ENCODE results near the gene BHLHA9.

BHLHA9 gene

GRCh38 chr17:1299552-1300370 lies 29.5 kb downstream of the BHLHA9 start:
- Histone ChIP-seq H3K9me2 (replicated peaks; ENCODE audit: low read depth, low read length) (no peaks in the 10 kb centered on the region), H4K20me1 (ENCODE audit: insufficient read depth, low read length, poor library complexity, severe bottlenecking) (no peaks in the 10 kb centered on the region)

GRCh38 chr17:1300371-1300905 lies 30.2 kb downstream of the BHLHA9 start:
- Histone ChIP-seq H3K9me3 (ENCODE audit: insufficient read depth, low read depth, low read length) (no peaks in the 10 kb centered on the region), H3K9ac (ENCODE audit: low read depth, low read length, poor library complexity, severe bottlenecking) (no peak overlapping the region), H3K4me3 (ENCODE audit: low read length, poor library complexity, severe bottlenecking) (no peak overlapping the region), H3K9me2 (replicated peaks; ENCODE audit: low read depth, low read length) (no peaks in the 10 kb centered on the region), H3K4me2 (ENCODE audit: low read depth, low read length, poor library complexity, severe bottlenecking) (no peak overlapping the region), H3K79me2 (ENCODE audit: insufficient read depth, low read length) (no peaks in the 10 kb centered on the region), H2AFZ (ENCODE audit: low read length) (no peak overlapping the region), H4K20me1 (ENCODE audit: insufficient read depth, low read length, poor library complexity, severe bottlenecking) (no peaks in the 10 kb centered on the region), H3F3A (ENCODE audit: low read depth) (no peaks in the 10 kb centered on the region), H3K4me1 (ENCODE audit: insufficient read depth, low read length, poor library complexity, severe bottlenecking) (peaks cover 12% of the 10 kb centered on the region), H3K36me3 (ENCODE audit: insufficient read depth, low read length) (no peaks in the 10 kb centered on the region), H3K27me3 (ENCODE audit: insufficient read depth, low read length, poor library complexity, severe bottlenecking) (no peaks in the 10 kb centered on the region)
- no peak for TF ChIP-seq EZH2phosphoT487 (IDR thresholded peaks at IDR 0.05; ENCODE audit: borderline replicate concordance)
- TF ChIP-seq, protein P1, sequence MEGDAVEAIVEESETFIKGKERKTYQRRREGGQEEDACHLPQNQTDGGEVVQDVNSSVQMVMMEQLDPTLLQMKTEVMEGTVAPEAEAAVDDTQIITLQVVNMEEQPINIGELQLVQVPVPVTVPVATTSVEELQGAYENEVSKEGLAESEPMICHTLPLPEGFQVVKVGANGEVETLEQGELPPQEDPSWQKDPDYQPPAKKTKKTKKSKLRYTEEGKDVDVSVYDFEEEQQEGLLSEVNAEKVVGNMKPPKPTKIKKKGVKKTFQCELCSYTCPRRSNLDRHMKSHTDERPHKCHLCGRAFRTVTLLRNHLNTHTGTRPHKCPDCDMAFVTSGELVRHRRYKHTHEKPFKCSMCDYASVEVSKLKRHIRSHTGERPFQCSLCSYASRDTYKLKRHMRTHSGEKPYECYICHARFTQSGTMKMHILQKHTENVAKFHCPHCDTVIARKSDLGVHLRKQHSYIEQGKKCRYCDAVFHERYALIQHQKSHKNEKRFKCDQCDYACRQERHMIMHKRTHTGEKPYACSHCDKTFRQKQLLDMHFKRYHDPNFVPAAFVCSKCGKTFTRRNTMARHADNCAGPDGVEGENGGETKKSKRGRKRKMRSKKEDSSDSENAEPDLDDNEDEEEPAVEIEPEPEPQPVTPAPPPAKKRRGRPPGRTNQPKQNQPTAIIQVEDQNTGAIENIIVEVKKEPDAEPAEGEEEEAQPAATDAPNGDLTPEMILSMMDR (conservative IDR thresholded peaks at IDR 0.05; ENCODE audit: low read length) = no peak

More at GRCh38 chr17:1299552-1300370, 29.5 kb downstream of the BHLHA9 start:
- Histone ChIP-seq H3K27me3 (ENCODE audit: insufficient read depth, low read length, poor library complexity, severe bottlenecking) (no peaks in the 10 kb centered on the region), H3K36me3 (ENCODE audit: insufficient read depth, low read length) (no peaks in the 10 kb centered on the region), H3K4me2 (ENCODE audit: low read depth, low read length, poor library complexity, severe bottlenecking) (no peak overlapping the region), H3K4me3 (ENCODE audit: low read length, poor library complexity, severe bottlenecking) (no peak overlapping the region), H3K79me2 (ENCODE audit: insufficient read depth, low read length) (no peaks in the 10 kb centered on the region), H3K4me1 (ENCODE audit: insufficient read depth, low read length, poor library complexity, severe bottlenecking) (peaks cover 19% of the 10 kb centered on the region), H2AFZ (ENCODE audit: low read length) (no peak overlapping the region), H3K9ac (ENCODE audit: low read depth, low read length, poor library complexity, severe bottlenecking) (no peak overlapping the region), H3K9me3 (ENCODE audit: insufficient read depth, low read depth, low read length) (no peaks in the 10 kb centered on the region), H3F3A (ENCODE audit: low read depth) (no peaks in the 10 kb centered on the region)
- TF ChIP-seq, protein P1 (conservative IDR thresholded peaks at IDR 0.05; ENCODE audit: low read length) = no peak
- TF ChIP-seq EZH2phosphoT487 (IDR thresholded peaks at IDR 0.05; ENCODE audit: borderline replicate concordance) = no peak

DNA sequence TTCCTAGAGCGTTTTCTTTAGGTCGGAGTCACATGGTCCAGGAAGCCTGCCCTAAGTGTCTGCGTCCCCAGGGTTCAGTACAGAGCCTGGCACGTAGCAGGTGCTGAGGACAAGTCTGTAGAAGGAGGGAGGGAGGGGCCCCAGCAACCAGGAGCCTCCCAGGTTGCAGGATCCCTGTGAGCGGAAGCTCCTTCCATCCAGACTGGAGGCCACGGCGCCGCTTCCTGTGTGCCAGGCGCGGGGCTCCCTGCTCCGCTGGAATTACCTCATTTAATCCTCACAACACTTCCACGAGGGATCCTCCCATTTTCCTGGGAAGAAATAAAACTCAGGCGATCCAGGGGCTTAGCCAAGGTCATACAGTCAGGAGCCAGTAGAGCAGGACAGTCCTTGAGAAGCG lies 31.3 kb downstream of the BHLHA9 start:
- H3K9me3 ChIP-seq (ENCODE audit: insufficient read depth, low read depth, low read length) = no peaks in the 10 kb centered on the region
- H3K79me2 ChIP-seq (ENCODE audit: insufficient read depth, low read length) = no peaks in the 10 kb centered on the region
- no peak overlapping the region for H3K9ac ChIP-seq (ENCODE audit: low read depth, low read length, poor library complexity, severe bottlenecking)
- no peaks in the 10 kb centered on the region for H3K9me2 ChIP-seq (replicated peaks; ENCODE audit: low read depth, low read length)
- no peaks in the 10 kb centered on the region for H3F3A ChIP-seq (ENCODE audit: low read depth)
- no peak overlapping the region for H3K4me3 ChIP-seq (ENCODE audit: low read length, poor library complexity, severe bottlenecking)
- H3K36me3 ChIP-seq (ENCODE audit: insufficient read depth, low read length) = no peaks in the 10 kb centered on the region
- H3K27me3 ChIP-seq (ENCODE audit: insufficient read depth, low read length, poor library complexity, severe bottlenecking) = no peaks in the 10 kb centered on the region
- H2AFZ ChIP-seq (ENCODE audit: low read length) = no peak overlapping the region
- TF ChIP-seq EZH2phosphoT487 (IDR thresholded peaks at IDR 0.05; ENCODE audit: borderline replicate concordance) = no peak
- TF ChIP-seq, protein P1 (conservative IDR thresholded peaks at IDR 0.05; ENCODE audit: low read length) = no peak
- peak overlapping the region; percentile 27 for H3K4me2 ChIP-seq (ENCODE audit: low read depth, low read length, poor library complexity, severe bottlenecking)
- H4K20me1 ChIP-seq (ENCODE audit: insufficient read depth, low read length, poor library complexity, severe bottlenecking) = no peaks in the 10 kb centered on the region
- peaks cover 8% of the 10 kb centered on the region for H3K4me1 ChIP-seq (ENCODE audit: insufficient read depth, low read length, poor library complexity, severe bottlenecking)

All from Loucy (cell line).